H9 (cell line): ENCODE results near the gene SFRP5. TPM values are rescaled to one million over a fixed set of nuclear protein-coding genes. Genes with fewer than 3 reads are reported as not detected.

Experiments used
- DNase-seq: peaks from one replicate; pipeline ENCODE4 v3.0.0-alpha.2; 2017
- H2AFZ ChIP-seq: one replicate; pipeline ENCODE4 v1.6.1; 2013; ENCODE audit warnings: mild to moderate bottlenecking, low read length, control low read depth, moderate library complexity
- H2AK5ac ChIP-seq: 2 replicates; pipeline ENCODE4 v1.6.1; 2013; ENCODE audit warnings: low read length, control low read depth, mixed read lengths; ENCODE audit not compliant: insufficient read length
- H2BK120ac ChIP-seq: one replicate; pipeline ENCODE4 v1.6.1; 2013; ENCODE audit warnings: low read depth, mild to moderate bottlenecking, low read length, control low read depth, inconsistent platforms; ENCODE audit not compliant: poor library complexity, severe bottlenecking
- H2BK12ac ChIP-seq: 2 replicates; pipeline ENCODE4 v1.6.1; 2013; ENCODE audit warnings: low read length, control low read depth, mixed read lengths, low read depth; ENCODE audit not compliant: insufficient read length
- H2BK15ac ChIP-seq: 2 replicates; pipeline ENCODE4 v1.6.1; 2013; ENCODE audit warnings: low read depth, low read length, control low read depth
- H2BK20ac ChIP-seq: one replicate; pipeline ENCODE4 v1.6.1; 2013; ENCODE audit warnings: low read depth, mild to moderate bottlenecking, low read length, control low read depth, inconsistent platforms; ENCODE audit not compliant: poor library complexity, severe bottlenecking
- H2BK5ac ChIP-seq: 2 replicates; pipeline ENCODE4 v1.6.1; 2013; ENCODE audit warnings: low read length, control low read depth, mixed read lengths; ENCODE audit not compliant: insufficient read length
- H3K14ac ChIP-seq: 2 replicates; pipeline ENCODE4 v1.6.1; 2013; ENCODE audit warnings: low read length, control low read depth; ENCODE audit not compliant: insufficient read depth
- H3K18ac ChIP-seq: 2 replicates; pipeline ENCODE4 v1.6.1; 2013; ENCODE audit warnings: low read depth, mild to moderate bottlenecking, mixed read lengths, low read length, control low read depth; ENCODE audit not compliant: insufficient read length
- H3K23ac ChIP-seq: 2 replicates; pipeline ENCODE4 v1.6.1; 2013; ENCODE audit warnings: low read length, control low read depth, mixed read lengths, low read depth; ENCODE audit not compliant: insufficient read length
- H3K23me2 ChIP-seq: 2 replicates; pipeline ENCODE4 v1.6.1; 2013; ENCODE audit warnings: low read depth, mild to moderate bottlenecking, mixed read lengths, low read length, control low read depth; ENCODE audit not compliant: insufficient read length, poor library complexity, severe bottlenecking
- H3K27ac ChIP-seq: 2 replicates; pipeline ENCODE4 v1.5.1; 2013; ENCODE audit warnings: low read length, control low read depth, mixed read lengths, low read depth; ENCODE audit not compliant: insufficient read length
- H3K27me3 ChIP-seq: 2 replicates; pipeline ENCODE4 v1.6.1; 2013; ENCODE audit warnings: low read length, control low read depth, inconsistent platforms; ENCODE audit not compliant: insufficient read depth
- H3K4ac ChIP-seq: 2 replicates; pipeline ENCODE4 v1.6.1; 2013; ENCODE audit warnings: low read depth, mild to moderate bottlenecking, control low read depth, inconsistent platforms, low read length, moderate library complexity
- H3K4me1 ChIP-seq: 2 replicates; pipeline ENCODE4 v1.6.1; 2013; ENCODE audit warnings: low read length, control low read depth, inconsistent platforms; ENCODE audit not compliant: insufficient read depth
- H3K4me2 ChIP-seq: 2 replicates; pipeline ENCODE4 v1.6.1; 2013; ENCODE audit warnings: low read length, control low read depth, mixed read lengths; ENCODE audit not compliant: insufficient read length, insufficient read depth
- H3K56ac ChIP-seq: 2 replicates; pipeline ENCODE4 v1.6.1; 2013; ENCODE audit warnings: low read depth, mild to moderate bottlenecking, mixed read lengths, low read length, control low read depth; ENCODE audit not compliant: insufficient read length
- H3K79me1 ChIP-seq: 2 replicates; pipeline ENCODE4 v1.6.1; 2013; ENCODE audit warnings: low read depth, mild to moderate bottlenecking, moderate library complexity, low read length, control low read depth, inconsistent platforms; ENCODE audit not compliant: insufficient read depth, poor library complexity, severe bottlenecking
- H3K79me2 ChIP-seq: 2 replicates; pipeline ENCODE4 v1.6.1; 2013; ENCODE audit warnings: low read length, control low read depth, inconsistent platforms; ENCODE audit not compliant: insufficient read depth
- H3K9ac ChIP-seq: 2 replicates; pipeline ENCODE4 v1.6.1; 2013; ENCODE audit warnings: low read length, control low read depth, mixed read lengths; ENCODE audit not compliant: insufficient read length; ENCODE audit errors: extremely low read depth
- H3K9me3 ChIP-seq: one replicate; pipeline ENCODE4 v1.6.1; 2013; ENCODE audit warnings: low read depth, low read length, inconsistent platforms; ENCODE audit not compliant: control insufficient read depth
- H3T11ph ChIP-seq: one replicate; pipeline ENCODE4 v1.6.1; 2013; ENCODE audit warnings: mild to moderate bottlenecking, low read length, control low read depth, inconsistent platforms
- H4K20me1 ChIP-seq: one replicate; pipeline ENCODE4 v1.6.1; 2013; ENCODE audit not compliant: control insufficient read depth, insufficient read length, insufficient read depth
- H4K5ac ChIP-seq: 2 replicates; pipeline ENCODE4 v1.6.1; 2013; ENCODE audit warnings: low read depth, mild to moderate bottlenecking, mixed read lengths, low read length, control low read depth; ENCODE audit not compliant: insufficient read length
- H4K8ac ChIP-seq: replicated peaks from 2 replicates; pipeline ENCODE4 v1.6.1; 2013; ENCODE audit warnings: low read length, control low read depth, mixed read lengths, low read depth; ENCODE audit not compliant: insufficient read length
- H4K91ac ChIP-seq: 2 replicates; pipeline ENCODE4 v1.6.1; 2013; ENCODE audit warnings: low read depth, mild to moderate bottlenecking, moderate library complexity, mixed read lengths, low read length, control low read depth; ENCODE audit not compliant: insufficient read length
- H3K27ac Mint-ChIP-seq, 3 experiments: 2 replicates in 2 of 3; 3 replicates in 1 of 3; pipeline ENCODE4 v1.8.0; 2020 to 2021; ENCODE audit warnings: mixed read lengths in 3 of 3, mild to moderate bottlenecking in 1 of 3, moderate library complexity in 1 of 3
- H3K27me3 Mint-ChIP-seq: 2 replicates; pipeline ENCODE4 v1.8.0; 2021; ENCODE audit warnings: low read depth, mild to moderate bottlenecking, moderate library complexity, mixed read lengths
- H3K36me3 Mint-ChIP-seq, 3 experiments: 2 replicates in 2 of 3; 3 replicates in 1 of 3; pipeline ENCODE4 v1.8.0; 2020 to 2021; ENCODE audit warnings: low read depth in 3 of 3, mixed read lengths in 3 of 3; ENCODE audit not compliant: insufficient read depth in 1 of 3
- H3K4me1 Mint-ChIP-seq, 2 experiments: 2 replicates each; pipeline ENCODE4 v1.8.0; 2020; ENCODE audit warnings: mixed read lengths in 2 of 2
- H3K4me3 Mint-ChIP-seq, 2 experiments: 2 replicates in 1 of 2; 3 replicates in 1 of 2; pipeline ENCODE4 v1.8.0; 2020 to 2021; ENCODE audit warnings: mild to moderate bottlenecking in 2 of 2, mixed read lengths in 2 of 2, moderate library complexity in 1 of 2
- H3K9me3 Mint-ChIP-seq, 2 experiments: 2 replicates in 1 of 2; 3 replicates in 1 of 2; pipeline ENCODE4 v1.8.0; 2020; ENCODE audit warnings: mild to moderate bottlenecking in 2 of 2, mixed read lengths in 2 of 2, moderate library complexity in 1 of 2
- WGBS: extraction: QIAGEN DNeasy Blood & Tissue Kit; methylation state at CpG from one replicate; pipeline ENCODE4 v1.1.7; 2013; ENCODE audit warnings: missing lambda C conversion rate, low lambda C conversion rate, mixed read lengths; ENCODE audit not compliant: insufficient read length; ENCODE audit errors: extremely low coverage; 5-methylcytosine and 5-hydroxymethylcytosine counted together
- total RNA-seq: library from RNA; stranded (reverse); gene quantifications from 2 replicates; pipeline ENCODE4 v1.2.1, GENCODE V29; 2021
- TF ChIP-seq, protein P1 (sequence below): fragments of 200-600 bp; sonication (generic); conservative IDR thresholded peaks from 3 replicates; pipeline ENCODE4 v1.8.0; 2021; ENCODE audit warnings: antibody characterized with exemption, mild to moderate bottlenecking

Gene SFRP5
- total RNA-seq, 1 experiment from 2014 or later, result 1.7 TPM

DNA sequence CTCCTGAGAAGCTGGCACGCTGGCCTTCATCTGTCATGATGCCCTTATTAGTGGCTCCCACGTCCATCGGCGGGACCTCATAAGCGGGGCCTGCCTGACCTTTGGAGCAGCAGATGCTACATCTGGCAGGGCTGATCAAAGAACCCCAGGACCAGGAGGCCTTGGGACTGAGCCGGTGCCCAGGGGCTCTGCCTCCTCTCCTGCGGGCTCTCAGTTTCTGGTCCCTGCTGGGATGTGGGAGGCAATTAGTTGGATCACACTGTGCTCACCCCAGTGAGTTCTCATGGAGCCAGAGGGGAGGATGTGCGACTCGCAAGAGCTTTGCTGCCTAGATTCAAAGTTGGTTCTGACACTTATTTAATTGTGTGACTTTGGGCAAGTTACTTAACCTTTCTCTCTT is 28.7 kb upstream of the SFRP5 start:
- no peaks in the 10 kb centered on the region for H3K27me3 ChIP-seq
- H3K4me1 ChIP-seq, result no peaks in the 10 kb centered on the region
- H3K36me3 Mint-ChIP-seq, result no peaks in the 10 kb centered on the region; a peak in 1 of 7 replicates
- no peaks in the 10 kb centered on the region for H3K79me1 ChIP-seq
- no peak overlapping the region for H2BK15ac ChIP-seq
- no peak overlapping the region for H2BK20ac ChIP-seq
- no peaks in the 10 kb centered on the region for H3K9me3 ChIP-seq
- H3K56ac ChIP-seq, result no peak overlapping the region
- H2BK12ac ChIP-seq, result no peak overlapping the region
- TF ChIP-seq, protein P1, sequence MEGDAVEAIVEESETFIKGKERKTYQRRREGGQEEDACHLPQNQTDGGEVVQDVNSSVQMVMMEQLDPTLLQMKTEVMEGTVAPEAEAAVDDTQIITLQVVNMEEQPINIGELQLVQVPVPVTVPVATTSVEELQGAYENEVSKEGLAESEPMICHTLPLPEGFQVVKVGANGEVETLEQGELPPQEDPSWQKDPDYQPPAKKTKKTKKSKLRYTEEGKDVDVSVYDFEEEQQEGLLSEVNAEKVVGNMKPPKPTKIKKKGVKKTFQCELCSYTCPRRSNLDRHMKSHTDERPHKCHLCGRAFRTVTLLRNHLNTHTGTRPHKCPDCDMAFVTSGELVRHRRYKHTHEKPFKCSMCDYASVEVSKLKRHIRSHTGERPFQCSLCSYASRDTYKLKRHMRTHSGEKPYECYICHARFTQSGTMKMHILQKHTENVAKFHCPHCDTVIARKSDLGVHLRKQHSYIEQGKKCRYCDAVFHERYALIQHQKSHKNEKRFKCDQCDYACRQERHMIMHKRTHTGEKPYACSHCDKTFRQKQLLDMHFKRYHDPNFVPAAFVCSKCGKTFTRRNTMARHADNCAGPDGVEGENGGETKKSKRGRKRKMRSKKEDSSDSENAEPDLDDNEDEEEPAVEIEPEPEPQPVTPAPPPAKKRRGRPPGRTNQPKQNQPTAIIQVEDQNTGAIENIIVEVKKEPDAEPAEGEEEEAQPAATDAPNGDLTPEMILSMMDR, result no peak
- H2AK5ac ChIP-seq, result no peak overlapping the region
- H3K9me3 Mint-ChIP-seq, result peaks cover 8 to 12% of the 10 kb centered on the region in 2 experiments
- H3K27ac Mint-ChIP-seq, result no peak overlapping the region
- no peak overlapping the region for H2BK120ac ChIP-seq
- H3K27ac ChIP-seq, result no peak overlapping the region
- H4K5ac ChIP-seq, result no peak overlapping the region
- no peak overlapping the region for H3K4me3 Mint-ChIP-seq
- H3K14ac ChIP-seq, result no peak overlapping the region
- H3K4me1 Mint-ChIP-seq, result peaks cover 2 to 6% of the 10 kb centered on the region in 2 experiments; a peak in 3 of 4 replicates
- no peaks in the 10 kb centered on the region for H4K20me1 ChIP-seq
- H3K4ac ChIP-seq, result no peak overlapping the region
- no peak overlapping the region for H2BK5ac ChIP-seq
- no peak overlapping the region for H3T11ph ChIP-seq
- no peaks in the 10 kb centered on the region for H3K79me2 ChIP-seq
- H3K23me2 ChIP-seq, result no peaks in the 10 kb centered on the region
- H4K8ac ChIP-seq, result no peak overlapping the region
- no peak overlapping the region for H2AFZ ChIP-seq
- no peak overlapping the region for H3K4me2 ChIP-seq
- H4K91ac ChIP-seq, result no peak overlapping the region
- WGBS, result no CpG with 5 or more reads among the region's 9 CpGs
- H3K27me3 Mint-ChIP-seq, result peaks cover 17% of the 10 kb centered on the region
- no peak for DNase-seq
- no peak overlapping the region for H3K18ac ChIP-seq
- no peak overlapping the region for H3K23ac ChIP-seq
- H3K9ac ChIP-seq, result no peak overlapping the region
